Stimulated activated memory B cell treated with anti-CD40 and anti-IgM and Interleukin-4, amounts not matched to agents 10 μg/mL and 1 μg/mL and 100 μg/mL, for 72 hours (primary cell): ENCODE data around the gene CDT1.

Source experiments
- ATAC-seq: fragments of 150-1000 bp; cut with Tn5 transposase; 2 replicates; pipeline ENCODE4 v1.10.0; 2021
- H3K27ac Mint-ChIP-seq: one replicate; pipeline ENCODE4 v1.8.0; 2022; ENCODE audit warnings: mild to moderate bottlenecking, mixed read lengths
- H3K27me3 Mint-ChIP-seq: one replicate; pipeline ENCODE4 v1.8.0; 2022; ENCODE audit warnings: mixed read lengths
- H3K36me3 Mint-ChIP-seq: one replicate; pipeline ENCODE4 v1.8.0; 2022; ENCODE audit warnings: mixed read lengths
- H3K4me1 Mint-ChIP-seq: one replicate; pipeline ENCODE4 v1.8.0; 2022; ENCODE audit warnings: mixed read lengths
- H3K4me3 Mint-ChIP-seq: one replicate; pipeline ENCODE4 v1.8.0; 2022; ENCODE audit warnings: mild to moderate bottlenecking, moderate library complexity, mixed read lengths
- H3K9me3 Mint-ChIP-seq: one replicate; pipeline ENCODE4 v1.8.0; 2022; ENCODE audit warnings: mixed read lengths

The CDT1 gene

DNA sequence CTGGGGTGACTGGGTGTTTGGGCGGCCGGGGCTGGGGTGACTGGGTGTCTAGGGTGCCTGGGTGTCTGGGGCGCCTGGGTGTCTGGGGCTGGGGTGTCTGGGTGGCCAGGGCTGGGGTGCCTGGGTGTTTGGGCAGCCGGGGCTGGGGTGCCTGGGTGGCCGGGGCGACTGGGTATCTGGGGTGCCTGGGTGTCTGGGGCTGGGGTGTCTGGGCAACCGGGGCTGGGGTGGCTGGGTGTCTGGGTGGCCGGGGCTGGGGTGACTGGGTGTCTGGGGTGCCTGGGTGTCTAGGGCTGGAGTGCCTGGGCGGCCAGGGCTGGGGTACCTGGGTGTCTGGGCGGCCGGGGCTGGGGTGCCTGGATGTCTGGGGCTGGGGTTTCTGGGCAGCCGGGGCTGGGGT, 21.6 kb downstream of the CDT1 start:
- Mint-ChIP-seq H3K27ac (no peak overlapping the region), H3K4me3 (no peak overlapping the region), H3K9me3 (no peaks in the 10 kb centered on the region), H3K36me3 (peaks cover 33% of the 10 kb centered on the region), H3K27me3 (no peaks in the 10 kb centered on the region), H3K4me1 (no peaks in the 10 kb centered on the region)
- ATAC-seq = peak; percentile 53

- no peak overlapping the region for H3K27ac Mint-ChIP-seq
- H3K36me3 Mint-ChIP-seq = peaks cover 38% of the 10 kb centered on the region
- no peaks in the 10 kb centered on the region for H3K9me3 Mint-ChIP-seq
- H3K4me1 Mint-ChIP-seq = no peaks in the 10 kb centered on the region
- ATAC-seq = peak; percentile 56
- H3K4me3 Mint-ChIP-seq = no peak overlapping the region
- no peaks in the 10 kb centered on the region for H3K27me3 Mint-ChIP-seq
These were observed 22.7 kb downstream of the CDT1 start for GRCh38 chr16:88826070-88826840.

- H3K9me3 Mint-ChIP-seq = no peaks in the 10 kb centered on the region
- no peak overlapping the region for H3K4me3 Mint-ChIP-seq
- H3K27me3 Mint-ChIP-seq = no peaks in the 10 kb centered on the region
- H3K27ac Mint-ChIP-seq = no peak overlapping the region
- H3K36me3 Mint-ChIP-seq = peaks cover 27% of the 10 kb centered on the region
- H3K4me1 Mint-ChIP-seq = no peaks in the 10 kb centered on the region
- ATAC-seq = no peak
These were observed 24.1 kb downstream of the CDT1 start for GRCh38 chr16:88827727-88828126.

DNA sequence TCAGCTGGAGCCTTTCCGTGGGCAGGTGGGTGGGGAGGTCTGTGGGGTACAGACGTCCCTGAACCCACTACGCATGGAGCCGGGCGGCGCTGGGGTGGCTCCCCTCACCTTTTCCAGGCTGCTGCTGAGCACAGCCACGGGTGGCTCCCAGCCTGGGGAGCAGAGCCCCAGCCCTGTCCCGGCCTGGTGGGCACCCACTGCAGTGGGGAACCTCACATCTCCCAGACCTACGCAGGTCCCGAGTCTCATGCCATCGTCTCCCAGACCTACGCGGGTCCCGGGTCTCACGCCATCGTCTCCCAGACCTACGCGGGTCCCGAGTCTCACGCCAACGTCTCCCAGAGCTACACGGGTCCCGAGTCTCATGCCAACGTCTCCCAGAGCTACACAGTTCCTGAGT, 25.1 kb downstream of the CDT1 start:
- ATAC-seq = no peak
- no peak overlapping the region for H3K4me3 Mint-ChIP-seq
- no peaks in the 10 kb centered on the region for H3K4me1 Mint-ChIP-seq
- H3K36me3 Mint-ChIP-seq = peaks cover 24% of the 10 kb centered on the region
- H3K9me3 Mint-ChIP-seq = no peaks in the 10 kb centered on the region
- no peaks in the 10 kb centered on the region for H3K27me3 Mint-ChIP-seq
- H3K27ac Mint-ChIP-seq = no peak overlapping the region

DNA sequence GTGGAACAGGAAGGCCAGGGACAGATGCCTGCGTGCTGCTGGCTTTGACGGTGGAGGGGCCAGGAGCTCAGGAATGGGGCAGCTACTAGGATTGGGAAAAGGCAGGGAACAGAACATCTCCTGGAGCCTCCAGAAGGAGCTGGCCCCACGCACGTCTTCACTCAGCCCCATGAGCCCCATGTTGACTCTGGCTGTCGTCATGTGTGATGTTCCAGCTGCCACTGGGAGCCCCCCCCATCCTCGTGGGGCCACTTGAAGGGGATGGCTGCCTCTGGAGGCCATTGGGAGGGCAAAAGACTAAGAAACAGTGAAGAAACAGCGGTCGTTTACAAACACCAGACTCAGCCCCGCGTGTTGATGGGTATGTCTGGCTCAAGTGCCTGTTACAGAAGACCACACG, 26.7 kb downstream of the CDT1 start:
- Mint-ChIP-seq H3K9me3 (no peaks in the 10 kb centered on the region), H3K27me3 (no peaks in the 10 kb centered on the region), H3K4me3 (no peak overlapping the region), H3K4me1 (no peaks in the 10 kb centered on the region), H3K36me3 (peaks cover 31% of the 10 kb centered on the region), H3K27ac (no peak overlapping the region)
- ATAC-seq = no peak

GRCh38 chr16:88830783-88831182, 27.2 kb downstream of the CDT1 start:
- H3K36me3 Mint-ChIP-seq = peaks cover 32% of the 10 kb centered on the region
- no peak overlapping the region for H3K27ac Mint-ChIP-seq
- no peak overlapping the region for H3K4me3 Mint-ChIP-seq
- H3K4me1 Mint-ChIP-seq = no peaks in the 10 kb centered on the region
- no peaks in the 10 kb centered on the region for H3K9me3 Mint-ChIP-seq
- ATAC-seq = no peak
- H3K27me3 Mint-ChIP-seq = no peaks in the 10 kb centered on the region

- ATAC-seq = peak; percentile 22
- Mint-ChIP-seq H3K9me3 (no peaks in the 10 kb centered on the region), H3K27me3 (no peaks in the 10 kb centered on the region), H3K4me1 (no peaks in the 10 kb centered on the region), H3K4me3 (no peak overlapping the region), H3K27ac (no peak overlapping the region), H3K36me3 (peaks cover 29% of the 10 kb centered on the region)
These were observed 28.2 kb downstream of the CDT1 start for GRCh38 chr16:88831838-88832237.

DNA sequence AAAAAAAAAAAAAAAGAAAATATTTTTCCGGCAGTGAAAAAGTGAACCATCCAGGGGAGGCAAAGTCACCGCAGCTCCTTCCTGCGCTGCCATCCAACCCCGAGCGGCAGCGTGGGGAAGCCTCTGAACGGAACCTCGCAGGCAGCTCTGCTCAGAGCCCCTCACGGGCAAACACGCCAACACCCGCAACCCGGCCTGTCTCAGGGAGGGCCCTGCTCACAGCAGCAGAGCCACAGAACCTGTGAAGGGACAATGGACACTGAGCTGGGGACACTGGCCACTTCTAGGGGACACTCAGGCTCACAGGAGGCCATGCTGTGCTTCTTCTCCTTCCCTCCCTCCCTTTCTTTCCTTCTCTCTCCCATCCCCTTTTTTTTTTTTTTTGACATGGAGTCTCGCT, 29.5 kb downstream of the CDT1 start:
- H3K27ac Mint-ChIP-seq = no peak overlapping the region
- peaks cover 32% of the 10 kb centered on the region for H3K36me3 Mint-ChIP-seq
- H3K27me3 Mint-ChIP-seq = no peaks in the 10 kb centered on the region
- no peaks in the 10 kb centered on the region for H3K9me3 Mint-ChIP-seq
- no peaks in the 10 kb centered on the region for H3K4me1 Mint-ChIP-seq
- H3K4me3 Mint-ChIP-seq = no peak overlapping the region
- no peak for ATAC-seq

DNA sequence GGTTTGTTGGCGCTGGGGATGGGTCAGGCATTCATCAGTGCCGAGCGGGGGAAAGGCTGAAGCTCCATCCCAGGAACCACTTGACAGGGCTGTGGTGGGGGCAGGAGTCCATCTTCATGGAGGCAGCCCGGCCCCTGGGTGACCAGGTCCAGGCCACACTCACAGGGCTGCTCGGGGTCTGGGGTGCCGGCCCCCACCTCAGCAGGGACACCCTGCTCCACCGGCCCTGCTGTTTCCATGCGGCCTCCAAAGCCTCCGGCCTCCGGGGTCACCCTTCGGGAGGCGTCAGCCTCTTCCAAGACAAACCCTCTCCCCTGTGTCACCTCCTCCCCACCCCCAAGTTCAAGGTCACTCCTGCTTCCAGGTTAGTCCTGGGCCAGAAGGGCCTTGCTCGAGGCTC, 31.1 kb downstream of the CDT1 start:
- no peaks in the 10 kb centered on the region for H3K4me1 Mint-ChIP-seq
- no peak for ATAC-seq
- no peaks in the 10 kb centered on the region for H3K9me3 Mint-ChIP-seq
- no peak overlapping the region for H3K4me3 Mint-ChIP-seq
- H3K27ac Mint-ChIP-seq = no peak overlapping the region
- no peaks in the 10 kb centered on the region for H3K27me3 Mint-ChIP-seq
- peaks cover 35% of the 10 kb centered on the region for H3K36me3 Mint-ChIP-seq

DNA sequence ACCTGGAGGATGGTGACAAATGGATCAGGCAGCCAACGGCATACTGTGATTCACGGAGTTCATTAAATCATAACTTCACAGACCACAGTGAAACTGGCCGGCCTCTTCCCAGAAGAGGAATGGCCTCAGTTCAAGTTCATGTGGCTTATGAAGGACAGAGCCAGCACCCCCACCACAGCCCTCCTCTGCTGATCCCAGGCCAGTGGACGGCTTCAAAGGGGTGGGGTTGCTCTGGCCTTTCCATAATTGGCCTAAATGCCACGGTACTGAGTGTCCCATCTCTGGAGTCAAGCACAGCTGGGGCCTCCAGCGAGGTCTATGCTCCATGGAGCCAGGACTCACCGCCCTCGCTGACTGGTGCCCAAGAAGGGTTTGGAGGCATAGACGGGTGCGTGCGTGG, 31.8 kb downstream of the CDT1 start:
- Mint-ChIP-seq H3K27me3 (no peaks in the 10 kb centered on the region), H3K4me1 (no peaks in the 10 kb centered on the region), H3K9me3 (no peaks in the 10 kb centered on the region), H3K36me3 (peaks cover 40% of the 10 kb centered on the region), H3K4me3 (no peak overlapping the region), H3K27ac (no peak overlapping the region)
- ATAC-seq = no peak

GRCh38 chr16:88835818-88836217, 32.2 kb downstream of the CDT1 start:
- Mint-ChIP-seq H3K4me1 (no peaks in the 10 kb centered on the region), H3K27ac (no peak overlapping the region), H3K36me3 (peaks cover 40% of the 10 kb centered on the region), H3K9me3 (no peaks in the 10 kb centered on the region), H3K4me3 (no peak overlapping the region), H3K27me3 (no peaks in the 10 kb centered on the region)
- no peak for ATAC-seq

- Mint-ChIP-seq H3K27me3 (no peaks in the 10 kb centered on the region), H3K27ac (no peak overlapping the region), H3K9me3 (no peaks in the 10 kb centered on the region), H3K4me1 (peaks cover 2% of the 10 kb centered on the region), H3K36me3 (peaks cover 37% of the 10 kb centered on the region), H3K4me3 (no peak overlapping the region)
- no peak for ATAC-seq
These were observed 33.2 kb downstream of the CDT1 start for GRCh38 chr16:88836791-88837190.

DNA sequence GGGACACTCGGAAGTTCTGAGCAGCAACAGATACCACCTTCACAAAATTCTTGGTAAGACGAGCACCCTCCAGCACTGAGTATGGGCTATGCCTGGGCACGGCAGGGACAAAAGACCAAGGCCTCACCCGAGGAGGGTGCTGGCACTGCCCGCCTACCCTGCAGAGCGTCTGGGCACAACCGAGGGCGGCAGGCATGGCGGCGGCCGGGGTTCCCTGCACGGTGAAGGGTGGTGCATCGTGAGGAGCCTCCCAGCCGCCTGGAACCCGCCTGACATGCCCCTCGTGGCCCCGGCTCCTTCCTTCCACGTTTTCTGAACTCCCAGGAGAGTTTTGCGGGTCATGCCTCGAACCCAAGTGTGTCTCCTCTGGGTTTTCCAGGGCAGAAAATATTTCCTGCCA, 34.2 kb downstream of the CDT1 start:
- Mint-ChIP-seq H3K4me1 (peaks cover 8% of the 10 kb centered on the region), H3K9me3 (no peaks in the 10 kb centered on the region), H3K36me3 (peaks cover 37% of the 10 kb centered on the region), H3K4me3 (no peak overlapping the region), H3K27ac (no peak overlapping the region), H3K27me3 (no peaks in the 10 kb centered on the region)
- no peak for ATAC-seq

DNA sequence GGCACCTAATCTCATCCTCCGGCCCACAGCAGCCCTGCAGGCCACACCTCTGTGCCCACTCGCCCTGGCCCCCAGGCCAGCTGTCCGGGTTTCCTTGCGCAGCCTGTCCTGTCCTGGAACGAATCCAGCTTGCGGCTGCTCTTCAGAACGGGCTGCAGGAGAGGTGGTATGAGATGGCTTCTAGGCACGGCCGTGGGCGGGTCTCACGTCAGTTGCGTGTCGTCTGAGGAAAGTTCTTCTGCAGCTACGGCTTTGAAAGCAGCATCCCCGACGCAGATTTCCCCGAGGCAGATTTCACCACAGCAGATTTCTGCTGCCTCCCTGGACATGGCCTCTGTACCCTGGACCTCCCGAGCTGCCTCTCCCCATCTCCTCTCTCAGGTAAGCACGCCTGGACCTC, 35.0 kb downstream of the CDT1 start:
- H3K36me3 Mint-ChIP-seq = peaks cover 37% of the 10 kb centered on the region
- H3K9me3 Mint-ChIP-seq = no peaks in the 10 kb centered on the region
- H3K4me3 Mint-ChIP-seq = no peak overlapping the region
- ATAC-seq = no peak
- H3K27me3 Mint-ChIP-seq = no peaks in the 10 kb centered on the region
- H3K27ac Mint-ChIP-seq = no peak overlapping the region
- peaks cover 8% of the 10 kb centered on the region for H3K4me1 Mint-ChIP-seq

- Mint-ChIP-seq H3K36me3 (peaks cover 33% of the 10 kb centered on the region), H3K4me1 (peaks cover 8% of the 10 kb centered on the region), H3K4me3 (no peak overlapping the region), H3K27me3 (no peaks in the 10 kb centered on the region), H3K27ac (no peak overlapping the region), H3K9me3 (no peaks in the 10 kb centered on the region)
- ATAC-seq = no peak
These were observed 35.5 kb downstream of the CDT1 start for GRCh38 chr16:88839026-88839529.

DNA sequence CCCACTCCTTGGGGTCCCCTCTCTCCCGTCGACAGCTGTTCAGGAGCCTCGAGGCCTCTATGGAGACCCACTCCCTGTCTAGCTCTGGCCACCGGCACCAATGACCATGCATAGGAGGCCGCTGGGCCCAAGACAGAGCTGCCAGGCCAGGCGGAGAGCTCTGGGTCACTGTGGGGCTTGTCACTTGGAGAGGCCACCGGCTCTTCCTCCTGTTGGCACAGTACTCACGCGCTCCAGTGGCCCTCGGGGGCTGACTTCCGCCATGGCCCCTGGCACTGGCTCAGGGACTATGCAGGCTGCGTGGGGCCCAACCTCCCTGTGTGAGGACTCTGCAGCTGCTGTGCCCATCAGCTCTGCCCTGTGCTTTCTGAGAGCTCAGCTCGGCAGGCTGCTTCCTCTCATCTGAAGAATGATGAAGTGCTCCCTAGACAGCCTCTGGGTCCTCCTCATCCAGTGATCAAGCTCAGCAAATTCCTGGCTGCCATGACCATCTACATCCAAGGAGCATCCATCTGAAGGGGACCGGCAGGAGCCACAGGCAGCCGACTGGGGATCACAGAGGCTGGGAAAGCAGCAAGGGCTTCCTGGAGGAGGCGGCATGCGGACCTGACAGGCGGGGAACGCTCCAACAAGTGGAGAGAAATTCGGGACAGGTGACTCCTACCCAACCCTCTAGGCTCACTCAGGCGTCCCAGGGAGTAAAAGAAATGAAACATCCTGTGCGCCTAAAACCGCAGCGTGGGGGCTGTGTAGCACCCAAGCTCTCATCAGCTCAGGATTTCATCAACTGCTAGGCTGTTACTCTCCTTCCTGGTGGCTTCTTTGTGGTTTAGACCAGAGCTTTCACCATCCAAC, 36.4 kb downstream of the CDT1 start:
- Mint-ChIP-seq H3K9me3 (no peaks in the 10 kb centered on the region), H3K36me3 (peaks cover 30% of the 10 kb centered on the region), H3K4me1 (peaks cover 8% of the 10 kb centered on the region), H3K27ac (no peak overlapping the region), H3K27me3 (no peaks in the 10 kb centered on the region), H3K4me3 (no peak overlapping the region)
- ATAC-seq = no peak
